SK-MEL-5 (cell line): Measurements from ENCODE around the gene UBAC2. TPM values are rescaled to one million over a fixed set of nuclear protein-coding genes. Genes with fewer than 3 reads are reported as not detected.
"Not testable (repeated sequence)": the region's sequence is repeated elsewhere in the genome, so short reads cannot be mapped to it uniquely, and the experiment has no call there.

Source experiments
- DNase-seq: peaks from one replicate; pipeline ENCODE4 v3.0.0-alpha.2; 2016; ENCODE audit warnings: low read depth, low spot score
- in situ Hi-C: cut with HindIII; loops from 2 replicates; pipeline ENCODE4 v1.10.0; 2016; ENCODE audit warnings: low sequenced_read_pairs, high pct_unique_total_duplicates, low pct_unique_long_range_greater_than_20kb
- total RNA-seq: library from RNA; depleted of rRNA; stranded (reverse); fragments of >200 nt; shearing (Covaris generic); gene quantifications from 2 replicates; pipeline ENCODE4 v1.2.3, GENCODE V29; 2014

Gene UBAC2
- total RNA-seq, 1 experiment from 2014 or later: 70.2 TPM

- no peak for DNase-seq
- in situ Hi-C loops: no loop called here
Measured at GRCh38 chr13:99380921-99381645, 180.4 kb downstream of the UBAC2 start.

- DNase-seq: no peak
- in situ Hi-C loops: no loop called here
Measured at GRCh38 chr13:99381766-99382165, 181.1 kb downstream of the UBAC2 start.

DNA sequence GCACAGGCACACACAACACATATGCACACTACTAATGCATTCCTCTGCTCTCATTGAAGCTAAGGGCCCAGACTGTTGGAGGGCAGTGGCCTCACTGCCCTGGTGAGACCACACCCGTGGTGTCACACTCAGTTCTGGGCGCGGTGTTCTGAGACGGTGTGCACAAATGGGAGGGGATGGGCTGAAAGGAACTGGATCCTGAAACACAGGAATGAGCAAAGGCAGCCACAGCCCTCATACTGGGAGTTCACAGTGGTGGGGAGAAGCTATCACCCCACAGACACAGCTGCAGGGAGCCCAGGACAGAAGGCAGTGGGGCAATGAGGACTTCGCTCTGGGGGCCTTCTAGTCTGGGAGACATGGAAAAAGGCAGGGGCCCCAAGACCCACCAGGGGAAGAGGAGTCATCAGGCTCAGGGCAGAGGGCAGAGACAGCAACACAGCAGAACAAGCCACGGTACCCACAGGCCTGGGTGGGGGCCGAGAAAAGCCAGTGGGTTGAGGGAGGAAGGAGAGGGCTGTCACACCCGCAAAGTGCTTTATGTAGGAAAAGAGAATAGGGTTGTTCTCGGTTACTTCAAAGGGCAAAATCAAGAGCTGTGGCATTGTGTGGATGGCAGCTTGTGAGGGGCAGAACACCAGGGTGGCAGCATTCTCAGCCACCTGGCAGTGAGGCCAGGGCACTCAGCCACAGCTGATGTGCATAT, 181.9 kb downstream of the UBAC2 start:
- in situ Hi-C loops: no loop called here
- no peak for DNase-seq

DNA sequence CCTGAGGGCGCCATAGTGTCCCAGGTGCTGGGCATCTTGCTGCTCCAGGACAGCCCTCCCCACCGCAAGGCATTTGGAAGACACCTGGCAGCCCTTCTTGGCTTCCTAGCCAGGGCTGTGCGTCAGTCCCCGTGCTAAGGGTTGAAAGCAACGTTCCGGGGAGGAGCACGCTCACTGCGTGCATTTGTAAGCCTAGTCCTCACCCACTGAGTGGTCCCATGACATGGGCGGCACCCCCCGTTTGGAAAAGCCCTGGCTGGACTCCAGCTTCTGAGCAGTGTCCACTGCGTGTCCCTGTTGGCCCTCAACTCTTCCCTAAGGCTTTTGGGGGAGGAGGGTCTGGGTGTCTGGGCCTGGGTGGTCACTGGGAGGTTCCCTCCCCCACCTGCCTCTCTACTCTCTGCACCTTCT, 182.9 kb downstream of the UBAC2 start:
- in situ Hi-C loops: no loop called here
- DNase-seq: no peak

- no peak for DNase-seq
- in situ Hi-C loops: no loop called here
Measured at GRCh38 chr13:99383946-99384345, 183.3 kb downstream of the UBAC2 start.

DNA sequence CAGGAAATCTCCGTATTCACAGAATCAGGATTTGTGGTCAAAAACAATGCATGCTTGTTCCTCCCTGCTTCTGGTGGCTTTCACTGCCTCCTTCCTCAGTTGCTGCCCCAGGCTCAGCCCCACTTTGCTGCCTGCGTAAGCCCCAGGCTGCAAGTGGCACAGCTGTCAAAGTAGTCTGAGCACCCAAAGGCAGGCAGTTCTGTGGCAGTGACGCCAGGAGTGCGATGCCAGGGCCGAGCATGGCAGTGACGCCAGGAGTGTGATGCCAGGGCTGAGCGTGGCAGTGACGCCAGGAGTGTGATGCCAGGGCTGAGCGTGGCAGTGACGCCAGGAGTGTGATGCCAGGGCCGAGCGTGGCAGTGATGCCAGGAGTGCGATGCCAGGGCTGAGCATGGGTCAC, 183.8 kb downstream of the UBAC2 start:
- in situ Hi-C loops: no loop called here

GRCh38 chr13:99385161-99385560, 184.5 kb downstream of the UBAC2 start:
- in situ Hi-C loops: no loop called here

More for the DNA sequence above, 183.8 kb downstream of the UBAC2 start:
- DNase-seq: no peak

DNA sequence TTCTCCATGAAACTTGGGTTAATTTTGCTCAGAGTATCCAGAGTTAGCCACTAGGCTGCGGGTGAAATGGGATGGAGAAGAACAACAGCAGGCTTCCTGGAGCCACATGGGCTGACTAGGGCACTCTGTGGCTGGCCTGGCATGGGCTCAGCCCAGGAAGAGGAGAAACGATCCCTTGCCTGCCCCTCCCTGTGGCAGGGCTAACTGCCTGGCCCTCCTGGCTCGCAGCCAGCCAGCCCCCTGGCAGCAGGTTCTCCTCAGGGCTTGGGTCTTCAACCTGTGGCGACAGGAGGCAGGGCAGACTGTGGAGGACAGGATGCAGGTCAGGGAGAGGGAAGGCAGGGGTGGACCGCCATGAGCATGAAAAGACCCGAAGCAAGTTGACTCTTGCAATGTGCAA, 185.3 kb downstream of the UBAC2 start:
- in situ Hi-C loops: no loop called here
- DNase-seq: no peak

More at GRCh38 chr13:99385161-99385560, 184.5 kb downstream of the UBAC2 start:
- no peak for DNase-seq

GRCh38 chr13:99386495-99386894, 185.8 kb downstream of the UBAC2 start:
- in situ Hi-C loops: no loop called here
- no peak for DNase-seq

- DNase-seq: peak; percentile 77
Measured at GRCh38 chr13:99386911-99387788, 186.5 kb downstream of the UBAC2 start.

GRCh38 chr13:99388334-99388923, 187.8 kb downstream of the UBAC2 start:
- DNase-seq: no peak
- in situ Hi-C loops: no loop called here

More at GRCh38 chr13:99386911-99387788, 186.5 kb downstream of the UBAC2 start:
- in situ Hi-C loops: no loop called here

GRCh38 chr13:99389094-99389493, 188.4 kb downstream of the UBAC2 start:
- DNase-seq, in situ Hi-C loops: not testable (repeated sequence)

- DNase-seq: no peak
- in situ Hi-C loops: no loop called here
Measured at GRCh38 chr13:99389520-99390304, 189.1 kb downstream of the UBAC2 start.

DNA sequence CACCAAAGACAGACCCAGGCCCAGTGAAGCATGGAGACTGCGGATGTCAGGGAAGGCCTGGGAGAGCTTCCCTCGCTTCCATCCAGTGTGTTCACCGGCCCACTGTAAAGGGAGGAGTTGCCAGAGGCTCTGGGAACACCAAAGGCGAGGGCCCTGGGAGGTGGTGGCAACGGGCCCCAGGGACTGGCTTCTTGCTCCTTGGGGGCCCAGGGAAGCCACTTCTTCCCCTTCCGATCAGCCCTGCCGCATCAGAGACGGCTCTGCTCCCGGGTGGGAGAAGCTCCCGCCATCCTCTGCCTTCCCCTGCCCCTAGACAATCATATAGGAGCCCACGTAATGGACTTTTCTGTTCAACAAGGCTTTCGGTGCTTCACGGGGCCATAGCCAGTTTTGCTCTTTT, 189.9 kb downstream of the UBAC2 start:
- in situ Hi-C loops: no loop called here
- DNase-seq: no peak

DNA sequence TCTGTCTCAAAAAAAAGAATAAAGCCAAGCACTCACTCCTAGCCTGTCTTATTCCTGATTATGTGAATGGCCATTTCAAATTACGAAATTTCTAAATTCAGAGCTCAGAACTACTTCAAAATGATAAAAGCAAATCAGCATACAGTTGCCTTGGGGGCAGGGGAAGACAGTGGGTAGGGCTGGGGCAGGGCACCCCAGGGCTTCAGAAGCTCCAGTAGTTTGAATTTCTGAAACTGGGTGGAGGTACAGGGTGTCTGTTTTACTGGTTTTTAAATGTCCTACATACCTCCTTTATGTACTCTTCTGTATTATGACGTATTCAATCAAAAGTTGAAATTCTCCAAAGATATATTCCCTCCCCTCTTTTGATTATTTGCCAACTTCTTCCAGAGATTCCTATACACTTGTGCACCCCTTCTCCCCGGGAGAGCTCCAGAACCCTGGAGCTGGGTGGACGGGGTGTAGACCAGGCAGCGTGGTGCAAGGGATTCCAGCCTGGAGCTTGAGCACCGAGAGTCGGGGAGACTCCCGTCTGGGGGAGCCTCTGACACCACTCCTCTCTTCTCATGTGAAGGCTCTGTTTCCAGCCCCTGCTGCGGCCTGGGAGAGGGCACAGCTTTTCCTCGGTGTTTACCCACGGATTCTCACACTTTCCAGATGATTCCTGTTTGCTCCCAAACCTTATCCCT, 191.3 kb downstream of the UBAC2 start:
- in situ Hi-C loops: no loop called here
- no peak for DNase-seq

DNA sequence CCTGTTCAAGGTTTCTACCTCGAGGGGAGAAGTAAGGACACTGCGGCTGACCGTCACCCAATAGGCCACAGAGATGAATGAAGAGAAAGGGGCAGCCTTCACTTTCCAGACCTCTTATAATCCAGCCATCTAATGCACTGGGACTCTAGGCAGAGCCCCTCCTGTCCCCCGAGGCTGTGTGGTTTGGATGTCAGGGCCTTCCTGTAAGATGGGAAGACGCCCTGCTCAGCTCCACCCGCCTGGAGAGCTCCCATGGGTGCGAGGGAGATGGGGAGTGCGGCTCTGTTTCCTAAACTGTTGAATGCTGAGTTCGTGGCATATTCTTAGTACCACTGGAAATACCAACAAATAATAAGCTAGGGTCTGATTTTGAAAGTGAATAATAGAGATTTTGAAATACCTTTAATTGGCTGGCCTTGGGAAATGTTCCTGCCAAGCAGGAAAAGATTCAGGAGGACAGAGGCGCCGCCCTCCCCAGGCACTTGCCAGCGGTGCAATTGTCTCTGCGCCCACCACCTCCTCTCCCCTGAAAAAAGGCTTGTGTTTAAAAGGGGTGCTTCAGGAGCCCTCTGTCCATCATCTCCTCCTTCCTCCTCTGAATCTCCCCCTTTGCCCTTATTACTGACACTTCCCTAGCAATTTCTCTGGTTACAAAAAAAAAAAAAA, 191.9 kb downstream of the UBAC2 start:
- no peak for DNase-seq
- in situ Hi-C loops: no loop called here
